GM12874 (cell line): Measurements from ENCODE around the gene ABCA3.
A peak's percentile ranks its signal among the peaks of the same experiment; 100 is the strongest.

Experiments
- CTCF ChIP-seq: IDR thresholded peaks from 2 replicates; pipeline ENCODE4 v1.5.1; 2011; ENCODE audit warnings: low read depth, mild to moderate bottlenecking, control low read depth, low read length, moderate library complexity; ENCODE audit not compliant: insufficient read depth

Gene ABCA3

GRCh38 chr16:2340564-2341455 lies at the start of gene ABCA3:
ABCA3 (minus strand) TSS chr16:2340728; CDS start chr16:2326466, 14,262 bp downstream.
- peak; percentile 100 for TF ChIP-seq CTCF

- no peak for TF ChIP-seq CTCF
Observed at GRCh38 chr16:2388875-2389433, 48.4 kb upstream of the ABCA3 start.

DNA sequence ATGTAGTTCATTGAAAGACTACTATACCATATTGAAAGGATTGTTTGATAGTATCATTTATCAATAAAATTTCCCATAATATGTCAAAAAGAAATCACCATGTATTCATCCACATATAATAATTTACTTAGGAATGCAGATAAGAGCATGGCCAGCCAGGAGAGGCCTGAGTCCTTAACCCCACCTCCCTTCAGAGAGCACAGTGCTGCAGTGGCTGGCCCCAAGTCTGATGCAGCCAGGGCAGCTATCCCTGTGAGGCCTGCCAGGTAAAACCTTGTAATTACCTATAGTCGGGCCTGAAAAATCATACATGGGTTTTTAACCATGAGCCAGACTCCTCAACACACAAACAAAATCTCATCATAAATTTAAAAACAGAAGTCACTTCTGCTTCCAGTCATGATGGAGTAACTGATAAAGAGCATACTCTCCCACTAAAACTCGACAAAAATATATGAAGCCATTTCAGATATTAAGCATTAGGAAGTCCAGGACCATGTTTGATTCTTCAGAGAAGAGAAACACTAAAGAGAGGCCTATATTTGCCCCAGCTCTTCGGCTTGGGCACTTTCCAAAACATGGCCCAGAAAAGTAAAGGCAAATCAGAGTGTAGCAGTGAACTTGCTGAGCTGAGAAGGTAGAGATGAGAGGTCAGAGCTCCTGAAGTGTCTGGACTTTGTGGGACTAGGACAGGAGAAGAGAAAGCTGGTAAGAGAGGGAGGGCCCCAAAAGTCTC lies 47.8 kb upstream of the ABCA3 start:
- no peak for TF ChIP-seq CTCF

DNA sequence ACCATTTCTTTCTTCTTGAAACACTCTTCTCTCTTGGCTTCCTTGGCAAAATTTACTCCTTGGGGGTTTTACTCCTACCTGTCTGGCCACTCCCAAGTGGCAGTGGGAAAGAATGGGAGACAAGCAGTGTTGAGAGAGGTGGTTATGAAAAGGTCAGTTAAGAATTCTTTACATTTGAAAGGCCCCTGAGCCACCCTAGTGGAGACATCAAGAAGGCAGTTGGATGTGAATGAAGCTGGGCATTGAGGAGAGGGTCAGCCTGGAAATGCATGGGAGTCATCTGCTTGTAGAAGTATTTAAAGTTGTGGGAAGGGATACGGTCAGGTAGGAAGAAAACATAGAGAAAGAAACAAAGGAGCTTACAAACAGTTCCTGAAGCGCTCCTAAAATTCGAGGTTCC lies 46.5 kb upstream of the ABCA3 start:
- peak; percentile 20; the same call in 1 of the 2 replicates for TF ChIP-seq CTCF

- no peak for TF ChIP-seq CTCF
Observed at GRCh38 chr16:2385190-2385836, 44.8 kb upstream of the ABCA3 start.

- no peak for TF ChIP-seq CTCF
Observed at GRCh38 chr16:2384426-2384825, 43.9 kb upstream of the ABCA3 start.

- TF ChIP-seq CTCF = no peak
Observed at GRCh38 chr16:2383501-2383900, 43.0 kb upstream of the ABCA3 start.
